Measurements from ENCODE around the gene TENT4B.
A peak's percentile ranks its signal among the peaks of the same experiment; 100 is the strongest.

Gene TENT4B

GRCh38 chr16:50245417-50246298 lies 92.6 kb downstream of the TENT4B start:
- Mint-ChIP-seq H3K4me1 (ENCODE audit: low read depth) (peaks cover 17% of the 10 kb centered on the region), H3K4me3 (peak overlapping the region; percentile 79), H3K36me3 (ENCODE audit: low read depth) (no peaks in the 10 kb centered on the region), H3K27me3 (ENCODE audit: low read depth) (peaks cover 14% of the 10 kb centered on the region), H3K27ac (peak overlapping the region; percentile 63), H3K9me3 (no peaks in the 10 kb centered on the region)

GRCh38 chr16:50246299-50247122 lies 93.4 kb downstream of the TENT4B start:
- H3K27ac Mint-ChIP-seq: peak overlapping the region; percentile 17
- H3K9me3 Mint-ChIP-seq: no peaks in the 10 kb centered on the region
- no peaks in the 10 kb centered on the region for H3K36me3 Mint-ChIP-seq (ENCODE audit: low read depth)
- H3K4me3 Mint-ChIP-seq: peak overlapping the region; percentile 75
- peaks cover 7% of the 10 kb centered on the region for H3K27me3 Mint-ChIP-seq (ENCODE audit: low read depth)
- H3K4me1 Mint-ChIP-seq (ENCODE audit: low read depth): peaks cover 17% of the 10 kb centered on the region

GRCh38 chr16:50247123-50247905 lies 94.2 kb downstream of the TENT4B start:
- no peaks in the 10 kb centered on the region for H3K9me3 Mint-ChIP-seq
- H3K4me3 Mint-ChIP-seq: peak overlapping the region; percentile 75
- peak overlapping the region; percentile 57 for H3K27ac Mint-ChIP-seq
- H3K27me3 Mint-ChIP-seq (ENCODE audit: low read depth): peaks cover 7% of the 10 kb centered on the region
- H3K4me1 Mint-ChIP-seq (ENCODE audit: low read depth): peaks cover 17% of the 10 kb centered on the region
- H3K36me3 Mint-ChIP-seq (ENCODE audit: low read depth): no peaks in the 10 kb centered on the region

DNA sequence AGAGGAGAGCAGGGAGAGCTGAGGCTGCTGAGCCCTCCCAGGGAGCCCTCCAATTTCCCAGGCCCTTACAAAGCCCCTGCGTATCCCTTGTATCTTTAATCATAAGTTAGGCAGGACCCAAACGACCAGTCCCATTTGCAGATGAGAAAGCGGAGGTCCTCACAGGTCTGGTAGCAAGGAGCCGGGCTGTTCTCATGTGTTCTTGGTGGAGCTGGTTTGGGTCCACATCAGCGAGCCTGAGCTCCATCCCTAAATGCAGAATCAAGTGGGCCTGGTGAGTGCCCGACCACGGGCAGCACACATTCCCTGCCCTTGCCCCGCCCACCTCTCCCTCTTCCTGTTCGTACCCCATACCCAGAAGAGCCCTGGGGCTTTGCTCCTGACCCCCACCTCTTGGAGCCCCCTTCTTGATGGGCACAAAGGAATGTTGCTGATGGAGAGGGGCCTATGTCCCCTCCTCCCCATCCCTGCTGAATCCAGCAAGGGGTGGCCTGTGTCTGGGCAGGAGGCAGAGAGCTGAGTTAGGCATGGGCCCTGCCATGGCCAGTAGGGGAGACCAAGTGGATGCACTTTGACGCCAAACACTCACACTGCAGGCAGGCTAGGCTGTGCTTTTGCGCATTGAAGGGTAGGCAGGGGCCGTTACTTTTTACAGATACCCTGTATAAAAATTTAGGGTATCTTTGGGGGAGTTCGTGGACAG lies 95.0 kb downstream of the TENT4B start:
- Mint-ChIP-seq H3K9me3 (no peaks in the 10 kb centered on the region), H3K4me3 (peak overlapping the region; percentile 74), H3K27ac (peak overlapping the region; percentile 57), H3K4me1 (ENCODE audit: low read depth) (peaks cover 17% of the 10 kb centered on the region), H3K36me3 (ENCODE audit: low read depth) (no peaks in the 10 kb centered on the region), H3K27me3 (ENCODE audit: low read depth) (peaks cover 2% of the 10 kb centered on the region)

DNA sequence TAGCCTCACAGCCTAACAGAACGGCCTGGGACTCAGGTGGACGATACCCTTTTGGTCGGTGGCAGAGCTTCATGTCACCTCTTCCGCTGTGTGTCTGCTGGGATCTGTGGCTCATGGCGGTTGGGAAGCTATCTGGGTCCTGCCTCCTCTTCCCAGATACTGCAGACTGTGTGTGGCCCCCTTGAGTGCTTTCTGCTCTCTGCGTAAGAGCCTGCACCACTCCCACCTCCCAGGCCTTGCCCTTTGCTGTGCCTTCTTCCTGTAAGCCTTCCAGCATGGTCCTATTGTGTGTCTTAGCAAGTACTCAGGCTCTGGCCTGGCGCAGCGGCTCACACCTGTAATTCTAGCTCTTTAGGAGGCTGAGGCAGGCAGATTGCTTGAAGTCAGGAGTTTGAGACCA lies 95.7 kb downstream of the TENT4B start:
- Mint-ChIP-seq H3K27ac (no peak overlapping the region), H3K4me1 (ENCODE audit: low read depth) (peaks cover 19% of the 10 kb centered on the region), H3K4me3 (no peak overlapping the region), H3K9me3 (no peaks in the 10 kb centered on the region), H3K36me3 (ENCODE audit: low read depth) (no peaks in the 10 kb centered on the region), H3K27me3 (ENCODE audit: low read depth) (peaks cover 2% of the 10 kb centered on the region)

DNA sequence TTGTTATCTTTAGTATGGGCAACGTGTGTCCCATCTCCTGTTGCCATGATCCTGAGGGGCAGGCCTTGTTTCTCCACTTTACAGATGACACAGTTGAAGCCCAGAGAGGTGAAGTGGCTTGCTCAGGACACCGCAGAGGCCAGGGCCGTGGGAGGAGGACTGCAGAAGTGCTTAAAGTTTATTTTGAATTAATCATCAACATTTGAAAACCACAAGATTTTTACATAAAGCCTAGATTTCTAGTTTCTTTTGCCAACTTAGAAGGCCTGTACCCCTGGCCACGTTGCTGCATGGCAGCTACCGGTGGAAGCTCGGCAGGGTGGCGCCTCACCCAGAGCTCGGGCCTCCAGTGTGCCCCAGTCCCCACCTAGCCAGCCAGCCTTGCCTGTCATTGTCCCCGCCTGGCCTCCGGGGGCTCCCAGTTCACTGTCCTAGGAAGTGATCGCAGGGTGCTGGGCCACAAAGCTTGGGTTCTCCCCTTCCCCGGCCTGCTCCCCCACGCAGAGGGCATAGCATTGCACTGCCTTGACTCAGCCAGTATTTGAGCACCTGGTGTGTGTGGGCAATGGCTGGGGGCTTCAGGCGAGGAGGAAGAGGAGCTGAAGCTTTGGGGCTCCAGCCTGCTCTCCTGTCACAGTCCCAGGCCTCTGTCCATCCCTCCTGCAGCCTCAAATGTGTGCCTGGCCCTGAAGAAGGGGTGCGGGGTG lies 98.4 kb downstream of the TENT4B start:
- no peaks in the 10 kb centered on the region for H3K9me3 Mint-ChIP-seq
- peaks cover 3% of the 10 kb centered on the region for H3K36me3 Mint-ChIP-seq (ENCODE audit: low read depth)
- H3K27ac Mint-ChIP-seq: no peak overlapping the region
- no peak overlapping the region for H3K4me3 Mint-ChIP-seq
- H3K4me1 Mint-ChIP-seq (ENCODE audit: low read depth): peaks cover 14% of the 10 kb centered on the region
- H3K27me3 Mint-ChIP-seq (ENCODE audit: low read depth): peaks cover 19% of the 10 kb centered on the region

- peaks cover 3% of the 10 kb centered on the region for H3K36me3 Mint-ChIP-seq (ENCODE audit: low read depth)
- peaks cover 26% of the 10 kb centered on the region for H3K27me3 Mint-ChIP-seq (ENCODE audit: low read depth)
- no peak overlapping the region for H3K27ac Mint-ChIP-seq
- no peaks in the 10 kb centered on the region for H3K9me3 Mint-ChIP-seq
- peaks cover 10% of the 10 kb centered on the region for H3K4me1 Mint-ChIP-seq (ENCODE audit: low read depth)
- H3K4me3 Mint-ChIP-seq: no peak overlapping the region
These were observed 99.0 kb downstream of the TENT4B start for GRCh38 chr16:50252082-50252611.

DNA sequence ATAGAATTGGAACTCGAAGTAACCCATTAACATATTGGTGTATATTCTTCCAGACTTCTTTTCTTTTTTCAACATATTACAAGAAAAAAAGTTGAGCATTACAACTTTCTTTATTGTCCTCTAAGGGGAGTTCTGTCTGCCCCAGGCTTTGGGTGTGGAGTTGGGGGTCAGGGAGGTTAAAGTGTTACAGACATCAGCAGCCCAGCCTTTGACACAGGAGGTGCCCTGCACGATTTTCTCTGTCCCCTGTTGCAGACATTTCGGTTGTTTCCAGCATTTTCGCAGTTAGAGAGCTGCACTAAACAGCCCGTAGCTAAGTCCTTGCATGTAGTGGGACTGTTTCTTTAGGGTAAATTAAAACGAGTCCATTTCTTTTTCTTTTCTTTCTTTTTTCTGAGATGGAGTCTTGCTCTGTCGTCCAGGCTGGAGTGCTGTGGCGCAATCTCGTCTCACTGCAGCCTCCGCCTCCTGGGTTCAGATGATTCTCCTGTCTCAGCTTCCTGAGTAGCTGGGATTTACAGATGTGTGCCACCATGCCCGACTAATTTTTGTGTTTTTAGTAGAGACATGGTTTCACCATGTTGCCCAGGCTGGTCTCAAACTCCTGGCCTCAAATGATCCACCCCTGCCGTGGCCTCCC lies 99.9 kb downstream of the TENT4B start:
- no peaks in the 10 kb centered on the region for H3K9me3 Mint-ChIP-seq
- H3K27me3 Mint-ChIP-seq (ENCODE audit: low read depth): peaks cover 26% of the 10 kb centered on the region
- H3K36me3 Mint-ChIP-seq (ENCODE audit: low read depth): peaks cover 3% of the 10 kb centered on the region
- H3K4me1 Mint-ChIP-seq (ENCODE audit: low read depth): peaks cover 7% of the 10 kb centered on the region
- no peak overlapping the region for H3K4me3 Mint-ChIP-seq
- no peak overlapping the region for H3K27ac Mint-ChIP-seq

DNA sequence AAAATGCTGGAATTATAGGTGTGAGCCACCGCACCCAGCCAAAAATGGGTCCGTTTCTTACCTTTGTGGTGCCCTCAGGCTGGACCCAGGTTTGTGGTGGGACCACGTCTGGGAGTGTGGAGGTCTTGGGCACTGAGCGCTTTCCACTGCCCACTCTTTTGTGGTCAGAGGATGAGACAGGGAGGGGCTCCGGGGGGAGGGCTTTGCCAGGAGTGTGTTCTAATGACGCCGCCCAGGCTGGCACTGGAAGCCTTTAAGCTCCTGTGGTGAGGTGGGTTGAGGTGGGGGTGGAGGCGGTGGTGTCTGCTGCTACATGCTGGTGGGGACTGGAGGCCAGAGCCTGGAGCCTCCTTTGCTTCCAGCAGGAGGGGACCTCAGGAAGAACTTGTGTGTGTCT lies 100.4 kb downstream of the TENT4B start:
- Mint-ChIP-seq H3K4me3 (no peak overlapping the region), H3K27me3 (ENCODE audit: low read depth) (peaks cover 26% of the 10 kb centered on the region), H3K9me3 (no peaks in the 10 kb centered on the region), H3K27ac (no peak overlapping the region), H3K36me3 (ENCODE audit: low read depth) (peaks cover 3% of the 10 kb centered on the region), H3K4me1 (ENCODE audit: low read depth) (peaks cover 7% of the 10 kb centered on the region)

DNA sequence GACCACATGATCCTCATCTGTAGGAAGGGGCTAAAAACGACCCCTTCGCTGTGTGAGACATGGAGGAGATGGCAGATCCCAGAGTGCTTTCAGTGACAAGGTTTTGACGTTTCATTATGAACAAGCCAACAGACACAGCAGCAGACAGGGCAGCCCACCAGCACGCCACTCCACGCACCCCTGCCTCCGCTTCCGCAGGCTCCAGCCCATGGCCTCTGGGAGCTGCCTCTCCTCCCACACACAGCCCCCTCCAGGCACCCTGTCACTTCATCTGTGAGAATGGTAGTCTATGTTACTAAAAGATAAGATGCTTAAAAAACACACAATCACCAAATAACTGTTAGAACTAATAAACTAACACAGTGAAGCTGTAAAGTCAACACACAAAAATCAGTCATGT lies 101.0 kb downstream of the TENT4B start:
- peaks cover 3% of the 10 kb centered on the region for H3K36me3 Mint-ChIP-seq (ENCODE audit: low read depth)
- no peak overlapping the region for H3K27ac Mint-ChIP-seq
- H3K4me1 Mint-ChIP-seq (ENCODE audit: low read depth): peaks cover 5% of the 10 kb centered on the region
- no peak overlapping the region for H3K4me3 Mint-ChIP-seq
- H3K9me3 Mint-ChIP-seq: no peaks in the 10 kb centered on the region
- H3K27me3 Mint-ChIP-seq (ENCODE audit: low read depth): peaks cover 30% of the 10 kb centered on the region

- Mint-ChIP-seq H3K4me1 (ENCODE audit: low read depth) (peaks cover 7% of the 10 kb centered on the region), H3K27me3 (ENCODE audit: low read depth) (peaks cover 38% of the 10 kb centered on the region), H3K36me3 (ENCODE audit: low read depth) (peaks cover 3% of the 10 kb centered on the region), H3K27ac (no peak overlapping the region), H3K4me3 (no peak overlapping the region), H3K9me3 (no peaks in the 10 kb centered on the region)
These were observed 102.4 kb downstream of the TENT4B start for GRCh38 chr16:50255538-50255937.

DNA sequence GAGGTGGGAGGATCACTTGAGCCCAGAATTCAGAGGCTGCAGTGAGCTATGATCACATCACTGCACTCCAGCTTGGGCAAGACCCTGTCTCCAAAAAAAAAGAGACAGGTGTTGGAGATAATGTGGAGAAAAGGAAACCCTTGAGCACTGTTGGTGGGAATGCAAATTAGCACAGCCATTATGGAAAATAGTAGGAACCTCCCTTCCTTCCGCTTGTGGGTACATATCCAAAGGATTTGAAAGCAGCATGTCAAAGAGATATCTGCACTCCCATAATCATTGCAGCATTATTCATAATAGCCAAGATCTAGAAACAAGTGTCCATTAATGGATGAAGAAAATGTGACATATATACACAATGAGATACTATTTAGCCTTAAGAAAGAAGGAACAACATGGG lies 103.5 kb downstream of the TENT4B start:
- H3K27ac Mint-ChIP-seq: no peak overlapping the region
- no peak overlapping the region for H3K4me3 Mint-ChIP-seq
- peaks cover 10% of the 10 kb centered on the region for H3K4me1 Mint-ChIP-seq (ENCODE audit: low read depth)
- H3K36me3 Mint-ChIP-seq (ENCODE audit: low read depth): peaks cover 3% of the 10 kb centered on the region
- no peaks in the 10 kb centered on the region for H3K9me3 Mint-ChIP-seq
- H3K27me3 Mint-ChIP-seq (ENCODE audit: low read depth): peaks cover 39% of the 10 kb centered on the region

DNA sequence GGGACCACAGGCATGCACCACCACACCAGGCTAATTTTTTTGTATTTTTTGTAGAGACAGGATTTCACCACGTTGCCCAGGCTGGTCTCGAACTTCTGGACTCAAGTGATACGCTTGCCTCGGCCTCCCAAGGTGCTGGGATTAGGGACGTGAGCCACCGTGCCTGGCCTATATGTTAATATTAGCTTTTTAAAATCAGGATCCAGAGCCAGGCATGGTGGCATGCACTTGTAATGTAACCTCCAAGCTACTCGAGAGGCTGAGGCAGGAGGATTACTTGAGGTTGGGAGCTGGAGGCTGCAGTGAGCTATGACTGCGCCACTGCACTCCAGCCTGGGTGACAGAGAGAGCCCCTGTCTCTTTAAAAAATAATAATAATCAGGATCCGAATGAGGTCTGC lies 104.8 kb downstream of the TENT4B start:
- H3K27ac Mint-ChIP-seq: no peak overlapping the region
- peaks cover 39% of the 10 kb centered on the region for H3K27me3 Mint-ChIP-seq (ENCODE audit: low read depth)
- H3K4me3 Mint-ChIP-seq: no peak overlapping the region
- peaks cover 13% of the 10 kb centered on the region for H3K4me1 Mint-ChIP-seq (ENCODE audit: low read depth)
- peaks cover 3% of the 10 kb centered on the region for H3K36me3 Mint-ChIP-seq (ENCODE audit: low read depth)
- H3K9me3 Mint-ChIP-seq: no peaks in the 10 kb centered on the region
